ENCODE measurements around the gene SPTBN5. TPM values are rescaled to one million over a fixed set of nuclear protein-coding genes. Genes with fewer than 3 reads are reported as not detected.

SPTBN5 gene
- total RNA-seq, 4 donors from 2014 or later, result 1.3 to 3.3 (median 2.0) TPM

GRCh38 chr15:41905036-41905793, 11.4 kb upstream of the SPTBN5 start:
- no peak for DNase-seq (ENCODE audit: low spot score in 2 of 2)
- intact Hi-C loops (cut with DNase I; ENCODE audit: low total_unique reads), result no loop called here
- TF ChIP-seq CTCF (IDR thresholded peaks at IDR 0.05) (no peak), POLR2A (IDR thresholded peaks at IDR 0.05) (no peak)
- WGBS, 2 donors, result 83 to 90% methylated on average over 12 to 14 of the region's 14 CpGs
- no peak overlapping the region for H3K4me3 ChIP-seq (ENCODE audit: low read depth, poor library complexity, severe bottlenecking)

GRCh38 chr15:41904541-41905005, 10.7 kb upstream of the SPTBN5 start:
- DNase-seq (ENCODE audit: low spot score in 2 of 2), result peak in 1 of 2 donors; percentile 55
- H3K4me3 ChIP-seq (ENCODE audit: low read depth, poor library complexity, severe bottlenecking), result no peak overlapping the region
- intact Hi-C loops (cut with DNase I; ENCODE audit: low total_unique reads), result no loop called here
- TF ChIP-seq POLR2A (IDR thresholded peaks at IDR 0.05) (no peak), CTCF (IDR thresholded peaks at IDR 0.05) (no peak)
- WGBS, 2 donors, result 10 to 25% methylated on average over 3 to 6 of the region's 6 CpGs

DNA sequence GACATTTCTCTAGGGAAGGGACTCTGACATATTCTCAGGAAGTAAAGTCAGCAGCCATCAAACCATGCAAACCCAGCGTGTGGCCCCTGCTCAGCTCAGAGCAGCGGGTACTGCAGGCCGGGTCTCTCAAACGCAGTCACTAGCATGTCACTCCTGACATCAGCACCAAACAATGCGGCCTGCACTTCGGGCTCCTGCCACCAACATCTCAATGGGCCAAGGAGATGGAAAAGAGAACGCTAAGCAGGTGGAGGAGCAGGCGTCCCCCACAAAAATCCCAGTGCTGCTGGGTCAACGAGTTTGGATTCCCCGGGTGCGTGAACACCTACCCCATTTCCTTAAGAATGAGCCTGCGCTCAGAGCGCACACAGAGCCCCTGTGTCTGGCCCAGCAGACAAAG, 9.9 kb upstream of the SPTBN5 start:
- no peak for DNase-seq (ENCODE audit: low spot score in 2 of 2)
- H3K4me3 ChIP-seq (ENCODE audit: low read depth, poor library complexity, severe bottlenecking), result no peak overlapping the region
- intact Hi-C loops (cut with DNase I; ENCODE audit: low total_unique reads), result no loop called here
- WGBS, 2 donors, result 87 to 89% methylated on average over 13 of the region's 13 CpGs
- TF ChIP-seq POLR2A (IDR thresholded peaks at IDR 0.05) (no peak), CTCF (IDR thresholded peaks at IDR 0.05) (no peak)

GRCh38 chr15:41901431-41901830, 7.6 kb upstream of the SPTBN5 start:
- WGBS, 2 donors, result 88 to 90% methylated on average over 5 of the region's 5 CpGs
- DNase-seq (ENCODE audit: low spot score in 2 of 2), result no peak
- H3K4me3 ChIP-seq (ENCODE audit: low read depth, poor library complexity, severe bottlenecking), result no peak overlapping the region
- TF ChIP-seq POLR2A (IDR thresholded peaks at IDR 0.05), result no peak
- TF ChIP-seq CTCF (IDR thresholded peaks at IDR 0.05), result no peak
- intact Hi-C loops (cut with DNase I; ENCODE audit: low total_unique reads), result no loop called here

- no peak overlapping the region for H3K4me3 ChIP-seq (ENCODE audit: low read depth, poor library complexity, severe bottlenecking)
- TF ChIP-seq CTCF (IDR thresholded peaks at IDR 0.05), result no peak
- TF ChIP-seq POLR2A (IDR thresholded peaks at IDR 0.05), result no peak
- intact Hi-C loops (cut with DNase I; ENCODE audit: low total_unique reads), result no loop called here
- 87 to 90% methylated on average over 30 to 36 of the region's 36 CpGs for WGBS, 2 donors
- no peak for DNase-seq (ENCODE audit: low spot score in 2 of 2)
These were observed 6.9 kb upstream of the SPTBN5 start for GRCh38 chr15:41900526-41901380.
